BE2C (cell line): ENCODE results near the gene SPCS1.

Source experiments
- DNase-seq: peaks from one replicate; pipeline ENCODE4 v3.0.0-alpha.2; 2020
- H3K27me3 ChIP-seq: fragments of 250-450 bp; sonication (Bioruptor Pico); 2 replicates; pipeline ENCODE4 v1.5.1; 2020; ENCODE audit warnings: mild to moderate bottlenecking
- H3K36me3 ChIP-seq: fragments of 250-450 bp; sonication (Bioruptor Pico); 2 replicates; pipeline ENCODE4 v1.5.1; 2020; ENCODE audit warnings: mild to moderate bottlenecking
- H3K4me1 ChIP-seq: fragments of 250-450 bp; sonication (Bioruptor Pico); 2 replicates; pipeline ENCODE4 v1.5.1; 2020
- H3K4me3 ChIP-seq: 2 replicates; pipeline ENCODE4 v1.5.1; 2011; ENCODE audit warnings: low read depth, low read length
- H3K9me3 ChIP-seq: fragments of 250-450 bp; sonication (Bioruptor Pico); 2 replicates; pipeline ENCODE4 v1.5.1; 2020
- TF ChIP-seq, protein P1 (sequence below): IDR thresholded peaks from 2 replicates; pipeline ENCODE4 v1.5.1; 2012; ENCODE audit warnings: mild to moderate bottlenecking, low read depth, low read length

Gene SPCS1

DNA sequence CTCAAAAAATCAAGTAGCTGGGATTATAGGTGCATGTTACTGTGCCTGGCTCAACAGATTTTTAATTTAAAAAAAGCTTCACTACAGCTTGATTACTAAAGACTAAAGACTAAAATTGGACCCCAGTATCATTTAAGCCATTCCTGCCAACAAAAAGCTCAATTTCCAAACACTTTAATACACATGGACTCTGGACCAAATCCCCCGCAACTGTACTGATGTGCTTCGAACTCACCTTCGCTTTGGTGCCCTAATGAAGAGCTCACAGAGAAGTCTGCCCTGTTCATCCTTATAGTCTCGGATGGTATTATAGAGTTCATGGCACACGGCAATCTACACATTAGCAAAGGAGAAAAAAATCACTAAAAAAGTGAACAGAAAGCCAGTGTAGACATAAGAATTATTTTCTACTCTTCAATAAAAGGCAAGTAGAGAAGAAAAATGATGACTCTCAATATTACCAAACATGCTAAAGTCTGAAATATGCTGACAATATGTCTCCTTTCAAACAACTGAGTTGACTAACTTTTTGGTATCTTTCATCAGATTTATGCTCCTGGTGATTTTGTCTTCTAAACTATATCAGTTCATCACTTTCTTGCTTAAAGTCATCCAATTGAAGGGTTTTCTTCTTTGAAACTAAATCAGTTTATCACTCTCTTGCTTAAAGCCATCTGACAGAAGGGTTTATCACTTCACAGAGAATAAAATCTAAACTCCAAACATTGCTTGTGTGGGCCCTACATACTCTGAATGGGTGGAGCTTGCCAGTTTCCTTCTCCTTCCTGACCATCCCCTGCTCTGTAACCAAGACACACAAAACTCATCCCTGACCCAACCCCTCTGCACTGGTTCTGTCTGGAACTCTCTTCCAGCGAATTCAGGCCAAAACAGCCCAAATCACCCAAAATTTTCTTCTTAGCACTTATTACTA, 27.4 kb upstream of the SPCS1 start:
- no peak for DNase-seq
- Histone ChIP-seq H3K4me3 (no peak overlapping the region), H3K9me3 (no peaks in the 10 kb centered on the region), H3K4me1 (no peaks in the 10 kb centered on the region), H3K36me3 (peaks cover 14% of the 10 kb centered on the region), H3K27me3 (no peaks in the 10 kb centered on the region)
- TF ChIP-seq, protein P1, sequence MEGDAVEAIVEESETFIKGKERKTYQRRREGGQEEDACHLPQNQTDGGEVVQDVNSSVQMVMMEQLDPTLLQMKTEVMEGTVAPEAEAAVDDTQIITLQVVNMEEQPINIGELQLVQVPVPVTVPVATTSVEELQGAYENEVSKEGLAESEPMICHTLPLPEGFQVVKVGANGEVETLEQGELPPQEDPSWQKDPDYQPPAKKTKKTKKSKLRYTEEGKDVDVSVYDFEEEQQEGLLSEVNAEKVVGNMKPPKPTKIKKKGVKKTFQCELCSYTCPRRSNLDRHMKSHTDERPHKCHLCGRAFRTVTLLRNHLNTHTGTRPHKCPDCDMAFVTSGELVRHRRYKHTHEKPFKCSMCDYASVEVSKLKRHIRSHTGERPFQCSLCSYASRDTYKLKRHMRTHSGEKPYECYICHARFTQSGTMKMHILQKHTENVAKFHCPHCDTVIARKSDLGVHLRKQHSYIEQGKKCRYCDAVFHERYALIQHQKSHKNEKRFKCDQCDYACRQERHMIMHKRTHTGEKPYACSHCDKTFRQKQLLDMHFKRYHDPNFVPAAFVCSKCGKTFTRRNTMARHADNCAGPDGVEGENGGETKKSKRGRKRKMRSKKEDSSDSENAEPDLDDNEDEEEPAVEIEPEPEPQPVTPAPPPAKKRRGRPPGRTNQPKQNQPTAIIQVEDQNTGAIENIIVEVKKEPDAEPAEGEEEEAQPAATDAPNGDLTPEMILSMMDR: no peak

DNA sequence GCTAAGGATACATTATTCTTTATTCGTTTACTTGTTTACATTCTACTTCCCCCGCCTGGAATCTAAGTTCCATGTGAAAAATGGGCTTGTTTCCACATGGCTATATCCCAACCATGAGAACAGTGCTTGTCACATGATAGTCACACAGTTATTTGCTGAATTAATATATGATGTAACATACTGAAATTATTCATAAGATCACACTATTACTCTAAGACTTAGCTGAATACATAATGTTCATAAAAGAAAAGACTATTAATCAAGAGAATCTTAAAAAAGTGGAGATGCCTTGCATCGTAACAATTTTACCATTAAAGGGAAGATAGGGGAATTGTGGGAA, 26.7 kb upstream of the SPCS1 start:
- Histone ChIP-seq H3K27me3 (no peaks in the 10 kb centered on the region), H3K9me3 (no peaks in the 10 kb centered on the region), H3K36me3 (peaks cover 14% of the 10 kb centered on the region), H3K4me3 (no peak overlapping the region), H3K4me1 (no peaks in the 10 kb centered on the region)
- TF ChIP-seq, protein P1: no peak
- no peak for DNase-seq

DNA sequence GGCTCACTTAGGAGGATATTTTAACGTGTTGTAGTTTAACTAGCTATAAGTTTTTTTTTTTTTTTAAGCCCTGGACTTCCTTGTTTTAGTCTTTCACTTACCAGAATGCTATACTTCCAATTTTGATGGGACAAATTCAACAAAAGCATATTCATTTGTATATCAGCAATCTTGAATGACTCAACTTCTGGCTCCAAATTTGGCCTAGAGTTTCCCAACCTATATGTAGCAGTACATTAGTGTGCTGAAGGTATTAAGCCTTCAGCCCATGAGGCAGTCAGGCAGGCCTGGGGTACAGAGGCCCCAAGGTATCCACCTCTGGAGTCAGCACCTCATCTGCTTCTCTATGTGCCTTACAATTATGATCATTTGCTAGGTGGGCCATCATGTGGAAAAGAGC, 26.1 kb upstream of the SPCS1 start:
- Histone ChIP-seq H3K27me3 (no peaks in the 10 kb centered on the region), H3K9me3 (no peaks in the 10 kb centered on the region), H3K4me3 (no peak overlapping the region), H3K4me1 (no peaks in the 10 kb centered on the region), H3K36me3 (peaks cover 14% of the 10 kb centered on the region)
- DNase-seq: no peak
- TF ChIP-seq, protein P1: no peak

DNA sequence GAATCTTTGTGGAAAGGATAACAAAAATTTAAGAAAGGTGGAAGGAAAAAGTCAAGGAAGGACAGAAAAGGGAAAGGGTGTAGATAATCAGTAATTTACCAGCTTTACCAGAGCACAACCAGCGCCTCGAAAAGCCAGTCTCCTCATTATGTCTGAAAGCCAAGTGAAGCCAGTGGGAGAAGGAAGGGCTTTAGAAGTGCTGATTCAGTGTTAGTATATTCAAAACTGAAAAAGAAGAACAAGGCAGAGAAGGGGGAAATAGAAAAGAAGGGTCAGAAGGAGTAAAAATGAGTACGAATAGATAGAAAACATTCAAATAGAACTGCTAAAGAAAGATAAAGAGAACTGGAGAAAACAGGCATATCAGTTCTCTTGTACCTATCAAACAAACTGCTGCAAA, 24.3 kb upstream of the SPCS1 start:
- peaks cover 20% of the 10 kb centered on the region for H3K36me3 ChIP-seq
- H3K4me3 ChIP-seq: no peak overlapping the region
- no peaks in the 10 kb centered on the region for H3K27me3 ChIP-seq
- H3K4me1 ChIP-seq: no peaks in the 10 kb centered on the region
- TF ChIP-seq, protein P1: no peak
- H3K9me3 ChIP-seq: no peaks in the 10 kb centered on the region
- no peak for DNase-seq

DNA sequence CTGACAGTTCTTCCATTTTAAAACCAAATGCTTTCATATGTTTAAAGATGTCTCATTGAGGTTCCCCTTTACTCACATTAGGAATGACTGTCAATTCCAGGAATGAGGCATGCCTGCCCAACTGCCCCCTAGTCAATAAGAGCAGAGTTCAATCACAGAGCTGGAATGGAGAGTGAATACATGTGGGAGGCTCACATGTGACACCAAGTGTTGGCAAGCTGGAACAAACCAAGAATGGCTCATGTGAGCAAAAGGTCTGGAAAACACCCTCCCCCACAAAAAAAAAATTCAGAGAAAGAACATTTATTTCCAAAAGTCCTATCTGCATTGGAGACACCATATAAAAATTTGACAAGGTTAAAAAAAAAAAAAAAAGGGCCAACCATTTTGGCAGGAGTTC, 23.9 kb upstream of the SPCS1 start:
- DNase-seq: no peak
- Histone ChIP-seq H3K9me3 (no peaks in the 10 kb centered on the region), H3K4me1 (no peaks in the 10 kb centered on the region), H3K27me3 (no peaks in the 10 kb centered on the region), H3K36me3 (peaks cover 24% of the 10 kb centered on the region), H3K4me3 (no peak overlapping the region)
- TF ChIP-seq, protein P1: peak; percentile 33; the same call in 1 of the 2 replicates

DNA sequence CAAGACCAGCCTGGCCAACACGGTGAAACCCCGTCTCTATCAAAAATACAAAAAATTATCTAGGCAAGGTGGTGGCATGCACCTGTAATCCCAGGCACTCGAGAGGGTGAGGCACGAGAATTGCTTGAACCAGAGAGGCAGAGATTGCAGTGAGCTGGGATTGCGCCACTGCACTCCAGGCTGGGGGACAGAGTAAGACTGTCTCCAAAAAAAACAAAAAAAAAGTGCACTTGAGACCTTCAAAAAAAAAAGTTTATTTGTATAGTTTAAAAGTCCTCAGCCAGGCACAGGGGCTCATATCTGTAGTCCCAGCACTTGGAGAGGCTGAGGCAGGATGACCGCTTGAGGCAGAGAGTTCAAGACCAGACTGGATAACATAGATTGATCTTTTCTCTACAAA, 22.3 kb upstream of the SPCS1 start:
- Histone ChIP-seq H3K27me3 (no peaks in the 10 kb centered on the region), H3K4me1 (no peaks in the 10 kb centered on the region), H3K36me3 (peaks cover 34% of the 10 kb centered on the region), H3K4me3 (no peak overlapping the region), H3K9me3 (no peaks in the 10 kb centered on the region)
- TF ChIP-seq, protein P1: no peak
- no peak for DNase-seq
